ENCODE measurements around the gene CDH22. TPM values are rescaled to one million over a fixed set of nuclear protein-coding genes. Genes with fewer than 3 reads are reported as not detected.

Gene CDH22
- total and polyA plus RNA-seq, 10 of the 15 experiments (the other 5 are each of a cell fraction or from before 2014, with no cell fraction given) = not detected

- ChIA-PET SMC1A (ENCODE audit: uncharacterized antibody, unreplicated experiment) (no interaction called here), CTCF (interaction anchor here (0.7 kb wide), 1 partner anchor 222 kb away, joined by 3 read pairs; no protein-coding TSS in a partner anchor), POLR2A (no interaction called here), RAD21 (ENCODE audit: unreplicated experiment) (interaction anchor here (1.6 kb wide), 1 partner anchor 104 kb away, joined by 3 read pairs; no protein-coding TSS in a partner anchor)
- Histone ChIP-seq H3K79me2 (ENCODE audit: control insufficient read depth, insufficient read depth, low read length) (peaks cover 21% of the 10 kb centered on the region), H3K36me3 (ENCODE audit: control insufficient read depth in 2 of 2, insufficient read depth in 2 of 2, low read length in 1 of 2) (peaks cover 31 to 35% of the 10 kb centered on the region in 2 experiments), H2AFZ (ENCODE audit: control insufficient read depth, low read depth, low read length) (no peak overlapping the region), H3K4me3 (no peak overlapping the region), H3K4me2 (ENCODE audit: control insufficient read depth, insufficient read depth) (no peak overlapping the region), H3K4me1 (ENCODE audit: control insufficient read depth, insufficient read depth, low read length) (peaks cover 21% of the 10 kb centered on the region), H3K9ac (ENCODE audit: control insufficient read depth, insufficient read depth, low read length) (no peak overlapping the region), H3K9me3 (replicated peaks; ENCODE audit: control insufficient read depth, insufficient read depth, low read length) (no peaks in the 10 kb centered on the region), H3K27me3 (replicated peaks in 1 of 2; ENCODE audit: control insufficient read depth in 2 of 2, insufficient read depth in 2 of 2, low read length in 1 of 2) (no peaks in the 10 kb centered on the region), H3K27ac (ENCODE audit: control insufficient read depth, insufficient read depth) (no peak overlapping the region), H4K20me1 (ENCODE audit: control insufficient read depth, insufficient read depth) (peaks cover 12% of the 10 kb centered on the region)
- ATAC-seq (no peak), DNase-seq (ENCODE audit: low read depth, low spot score) (no peak), FAIRE-seq (no peak)
- BruUV-seq (replicated peaks) = no TSS peak
- no peak for TF ChIP-seq ATF3 (IDR thresholded peaks at IDR 0.05; ENCODE audit: borderline replicate concordance, extremely low read depth, low read depth, low read length)
- TF ChIP-seq MAX (IDR thresholded peaks at IDR 0.05; ENCODE audit: low read depth, low read length) = no peak
- no peak for TF ChIP-seq RCOR1 (conservative IDR thresholded peaks at IDR 0.05; ENCODE audit: low read depth, low read length)
- TF ChIP-seq POLR2A (IDR thresholded peaks at IDR 0.05; ENCODE audit: low read depth, low read length) = 0 out of 2 replicates have a peak, but pooled peaks have one; percentile 36
- no peak for TF ChIP-seq ZNF207 (IDR thresholded peaks at IDR 0.05; ENCODE audit: borderline replicate concordance)
- 0 out of 2 replicates have a peak, but pooled peaks have one; percentile 15 for TF ChIP-seq ATF2 (IDR thresholded peaks at IDR 0.05; ENCODE audit: low read length)
- TF ChIP-seq ZNF217 (IDR thresholded peaks at IDR 0.05) = no peak
- TF ChIP-seq HCFC1 (IDR thresholded peaks at IDR 0.05; ENCODE audit: low read length) = no peak
- no peak for TF ChIP-seq RB1 (IDR thresholded peaks at IDR 0.05; ENCODE audit: borderline replicate concordance)
- TF ChIP-seq SREBF2 (IDR thresholded peaks at IDR 0.05; ENCODE audit: low read length) = no peak
- 0 out of 2 replicates have a peak, but pooled peaks have one; percentile 6 for TF ChIP-seq POLR2AphosphoS5 (IDR thresholded peaks at IDR 0.05; ENCODE audit: low read length)
- TF ChIP-seq ZBTB33 (IDR thresholded peaks at IDR 0.05) = no peak
- TF ChIP-seq USF2 (IDR thresholded peaks at IDR 0.05; ENCODE audit: borderline replicate concordance, low read depth, low read length) = no peak
- no peak for TF ChIP-seq ZNF24 (IDR thresholded peaks at IDR 0.05)
- intact Hi-C loops (cut with micrococcal nuclease; ENCODE audit: unreplicated experiment) (no loop called here), in situ Hi-C loops (cut with MboI) (no loop called here)
- WGBS (ENCODE audit: insufficient coverage, insufficient replicate concordance, low lambda C conversion rate, missing lambda C conversion rate) = 86% methylated on average over 5 of the region's 5 CpGs
Measured at GRCh38 chr20:46126440-46127056, 181.8 kb downstream of the CDH22 start.

All from GM12878 (cell line).